ENCODE measurements around the gene PKHD1.

GRCh38 chr6:51765230-51765629 lies 322.2 kb downstream of the PKHD1 start:
- TF ChIP-seq CTCF (IDR thresholded peaks at IDR 0.05) (no peak), POLR2A (IDR thresholded peaks at IDR 0.05) (no peak)
